Osteocyte (in vitro differentiated cells): ENCODE measurements around the gene PSTPIP1. TPM values are rescaled to one million over a fixed set of nuclear protein-coding genes. Genes with fewer than 3 reads are reported as not detected.

Experiments used
- DNase-seq: peaks from one replicate; pipeline ENCODE4 v3.0.0; 2021; ENCODE audit warnings: mixed read lengths; ENCODE audit not compliant: unreplicated experiment; ENCODE audit errors: extremely low spot score
- H3K27ac Mint-ChIP-seq: one replicate; pipeline ENCODE4 v1.8.0; 2021; ENCODE audit warnings: mild to moderate bottlenecking, mixed read lengths; ENCODE audit not compliant: unreplicated experiment
- H3K27me3 Mint-ChIP-seq: one replicate; pipeline ENCODE4 v1.8.0; 2021; ENCODE audit warnings: mixed read lengths; ENCODE audit not compliant: unreplicated experiment
- H3K36me3 Mint-ChIP-seq: one replicate; pipeline ENCODE4 v1.8.0; 2021; ENCODE audit warnings: mixed read lengths; ENCODE audit not compliant: unreplicated experiment
- H3K4me1 Mint-ChIP-seq: one replicate; pipeline ENCODE4 v1.8.0; 2021; ENCODE audit warnings: mixed read lengths; ENCODE audit not compliant: unreplicated experiment
- H3K4me3 Mint-ChIP-seq: one replicate; pipeline ENCODE4 v1.8.0; 2021; ENCODE audit warnings: mild to moderate bottlenecking, moderate library complexity, mixed read lengths; ENCODE audit not compliant: unreplicated experiment
- H3K9me3 Mint-ChIP-seq: one replicate; pipeline ENCODE4 v1.8.0; 2021; ENCODE audit warnings: mixed read lengths; ENCODE audit not compliant: unreplicated experiment
- CTCF ChIP-seq: fragments of 200-600 bp; sonication (generic); IDR thresholded peaks from 2 replicates; pipeline ENCODE4 v1.5.0; 2021; ENCODE audit warnings: antibody characterized with exemption, mild to moderate bottlenecking, moderate library complexity
- total RNA-seq: library from RNA; stranded (reverse); gene quantifications from 2 replicates; pipeline ENCODE4 v1.2.1, GENCODE V29; 2021

The PSTPIP1 gene
- total RNA-seq, 1 donor from 2014 or later = not detected

GRCh38 chr15:77057685-77058084 is 62.8 kb downstream of the PSTPIP1 start:
- no peak for DNase-seq
- no peaks in the 10 kb centered on the region for H3K9me3 Mint-ChIP-seq
- no peaks in the 10 kb centered on the region for H3K27me3 Mint-ChIP-seq
- no peak overlapping the region for H3K4me3 Mint-ChIP-seq
- H3K4me1 Mint-ChIP-seq = peaks cover 50% of the 10 kb centered on the region
- no peak overlapping the region for H3K27ac Mint-ChIP-seq
- H3K36me3 Mint-ChIP-seq = peaks cover 11% of the 10 kb centered on the region
- no peak for TF ChIP-seq CTCF

- peaks cover 51% of the 10 kb centered on the region for H3K4me1 Mint-ChIP-seq
Observed at GRCh38 chr15:77058468-77058867, 63.5 kb downstream of the PSTPIP1 start.

DNA sequence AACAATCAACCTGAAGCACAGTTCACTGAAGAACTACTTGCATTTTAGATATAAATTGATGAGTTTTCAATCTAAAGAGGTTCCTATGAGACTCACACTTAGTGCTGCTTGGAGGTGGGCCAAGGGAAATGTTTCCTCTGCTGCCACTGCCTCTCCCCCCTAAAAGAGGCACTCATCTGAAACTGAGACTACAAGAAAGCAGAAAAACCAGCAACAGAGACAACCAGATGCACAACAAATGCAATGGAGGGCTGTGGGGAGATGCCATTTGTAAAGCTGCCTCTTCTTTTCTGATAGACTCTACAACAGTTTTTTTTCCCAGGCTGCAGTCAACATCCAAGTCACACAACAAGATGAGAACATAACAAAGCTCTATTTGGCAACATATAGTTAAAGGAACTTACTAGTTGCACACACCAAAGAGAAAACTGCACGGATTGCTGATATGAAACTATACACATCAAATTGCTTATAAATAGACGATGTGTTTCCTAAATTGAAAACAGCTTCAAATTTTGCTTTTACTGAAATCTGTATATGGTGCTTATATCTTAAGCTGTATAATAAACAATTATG is 64.9 kb downstream of the PSTPIP1 start:
- Mint-ChIP-seq H3K27ac (peak overlapping the region; percentile 48), H3K4me1 (peaks cover 56% of the 10 kb centered on the region), H3K36me3 (peaks cover 3% of the 10 kb centered on the region), H3K4me3 (no peak overlapping the region), H3K27me3 (no peaks in the 10 kb centered on the region), H3K9me3 (no peaks in the 10 kb centered on the region)
- TF ChIP-seq CTCF = no peak
- DNase-seq = no peak

More at GRCh38 chr15:77058468-77058867, 63.5 kb downstream of the PSTPIP1 start:
- TF ChIP-seq CTCF = no peak
- no peak for DNase-seq
- no peak overlapping the region for H3K4me3 Mint-ChIP-seq
- peaks cover 11% of the 10 kb centered on the region for H3K36me3 Mint-ChIP-seq
- no peak overlapping the region for H3K27ac Mint-ChIP-seq
- no peaks in the 10 kb centered on the region for H3K27me3 Mint-ChIP-seq
- no peaks in the 10 kb centered on the region for H3K9me3 Mint-ChIP-seq

GRCh38 chr15:77060546-77060945 is 65.6 kb downstream of the PSTPIP1 start:
- DNase-seq = no peak
- peaks cover 59% of the 10 kb centered on the region for H3K4me1 Mint-ChIP-seq
- H3K27ac Mint-ChIP-seq = peak overlapping the region; percentile 48
- no peaks in the 10 kb centered on the region for H3K9me3 Mint-ChIP-seq
- H3K4me3 Mint-ChIP-seq = no peak overlapping the region
- H3K27me3 Mint-ChIP-seq = no peaks in the 10 kb centered on the region
- no peak for TF ChIP-seq CTCF
- H3K36me3 Mint-ChIP-seq = peaks cover 3% of the 10 kb centered on the region

DNA sequence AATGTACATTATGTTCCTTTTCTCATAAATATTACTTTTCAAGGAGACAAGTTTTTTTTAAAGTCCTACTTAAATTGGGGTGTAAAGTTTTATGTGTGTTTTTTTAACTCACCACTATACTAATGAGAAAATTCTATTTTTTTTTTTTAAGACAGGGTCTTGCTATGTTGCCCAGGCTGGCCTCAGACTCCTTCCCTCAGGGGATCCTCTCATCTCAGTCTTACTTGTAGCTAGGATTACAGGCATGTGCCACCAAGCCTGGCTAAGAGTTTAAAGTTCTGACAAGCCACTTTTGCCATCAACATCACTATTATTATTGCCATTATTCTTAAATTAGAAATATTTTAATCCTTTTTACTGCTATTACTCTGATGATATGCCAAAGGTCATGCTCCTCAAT is 68.3 kb downstream of the PSTPIP1 start:
- Mint-ChIP-seq H3K27me3 (no peaks in the 10 kb centered on the region), H3K4me3 (no peak overlapping the region), H3K4me1 (peaks cover 64% of the 10 kb centered on the region), H3K36me3 (peaks cover 6% of the 10 kb centered on the region), H3K27ac (no peak overlapping the region), H3K9me3 (no peaks in the 10 kb centered on the region)
- no peak for DNase-seq
- no peak for TF ChIP-seq CTCF
